OCI-M2 (cell line): ENCODE measurements around the gene TBC1D10A.

Experiments used
- DNase-seq: peaks from one replicate; lab custom pipeline; 2025; ENCODE audit not compliant: unreplicated experiment; lab: John Stamatoyannopoulos, UW

TBC1D10A gene

GRCh38 chr22:30301995-30302809, 24.5 kb downstream of the TBC1D10A start:
- DNase-seq: no peak

DNA sequence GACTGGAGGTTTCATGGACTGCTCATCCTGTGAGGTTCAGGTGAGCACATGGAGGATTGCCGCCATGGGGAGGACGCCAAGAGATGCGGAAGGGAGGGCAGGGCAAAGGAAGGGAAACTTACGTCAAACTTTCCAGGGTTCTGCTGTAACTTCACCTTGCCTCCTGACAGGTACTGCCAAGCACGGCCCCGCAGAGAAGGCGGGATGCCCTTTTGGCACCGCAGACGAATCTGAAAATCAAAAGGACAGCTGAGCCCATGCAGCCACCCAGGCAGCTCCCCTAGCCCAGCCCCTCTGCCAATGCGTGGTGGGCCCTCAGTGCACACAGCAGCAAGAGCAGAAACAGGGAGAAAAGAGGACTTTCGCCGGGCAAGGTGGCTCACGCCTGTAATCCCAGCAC, 27.4 kb downstream of the TBC1D10A start:
- DNase-seq: no peak

DNA sequence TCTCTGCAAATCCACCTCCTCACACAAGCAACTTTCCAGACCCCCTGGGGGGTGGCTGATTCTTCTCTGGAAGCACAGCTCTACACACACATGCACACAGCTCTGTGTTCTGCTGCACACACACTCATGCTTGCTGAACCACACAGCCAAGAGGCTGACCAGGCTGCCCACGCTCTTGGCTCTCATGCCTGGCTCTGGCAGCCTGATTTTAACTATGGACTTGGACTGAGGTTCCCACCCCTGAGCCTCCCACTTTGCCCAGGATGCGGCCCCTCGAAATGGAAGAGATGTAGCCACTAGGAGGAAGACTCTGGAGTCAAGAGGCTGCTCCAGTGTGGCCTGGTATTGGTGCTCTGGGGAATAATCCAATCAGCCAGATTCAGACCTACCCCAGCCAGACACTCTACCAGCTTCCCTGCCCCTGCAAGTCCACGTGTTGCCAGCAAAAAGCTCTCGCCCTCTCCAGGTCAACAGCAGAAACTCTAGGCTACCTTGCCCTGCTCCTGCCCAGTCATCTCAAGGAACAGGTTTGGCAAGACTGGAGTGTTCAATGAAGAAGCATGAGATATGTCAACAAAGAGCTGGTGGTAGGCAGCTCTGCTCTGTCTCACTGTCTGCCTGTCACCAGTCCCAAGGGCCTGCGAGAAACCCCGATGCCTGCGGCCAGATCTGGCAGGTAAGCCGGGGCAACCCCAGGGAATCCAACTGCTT, 28.6 kb downstream of the TBC1D10A start:
- DNase-seq: no peak

DNA sequence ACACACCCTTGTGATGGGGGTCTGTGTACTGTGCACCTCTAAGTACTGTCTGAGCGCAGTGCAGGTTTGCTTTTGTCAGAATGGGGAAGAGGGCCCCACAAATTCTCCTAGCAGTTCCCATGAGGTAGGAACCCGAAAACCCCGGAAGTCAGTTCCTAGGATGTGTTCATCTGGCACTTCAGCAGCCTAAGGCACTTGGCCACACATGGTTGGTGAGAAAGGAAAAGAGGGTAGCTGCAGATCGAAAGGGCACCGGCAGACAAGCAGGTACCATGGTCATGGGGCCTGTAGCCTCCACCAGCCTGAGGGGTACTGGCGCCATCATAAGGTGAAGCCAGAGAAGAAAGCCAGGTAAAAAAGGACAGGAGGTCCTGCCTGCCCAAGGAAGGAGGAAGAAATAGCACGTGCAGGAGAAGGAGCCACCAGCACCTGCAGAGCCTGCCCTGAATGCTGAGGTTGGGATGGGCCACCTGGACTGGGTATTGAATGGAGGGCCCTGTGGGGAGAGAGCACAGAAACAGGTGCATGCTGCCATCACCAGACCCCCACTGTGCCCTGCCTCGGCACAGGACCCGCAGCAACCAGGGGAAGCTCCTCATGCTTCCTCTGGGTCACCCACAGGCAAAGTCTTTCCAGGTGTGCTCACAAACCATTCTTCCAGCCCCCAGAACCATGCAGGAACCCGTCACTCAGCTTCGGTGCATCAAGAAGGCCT, 29.3 kb downstream of the TBC1D10A start:
- no peak for DNase-seq

DNA sequence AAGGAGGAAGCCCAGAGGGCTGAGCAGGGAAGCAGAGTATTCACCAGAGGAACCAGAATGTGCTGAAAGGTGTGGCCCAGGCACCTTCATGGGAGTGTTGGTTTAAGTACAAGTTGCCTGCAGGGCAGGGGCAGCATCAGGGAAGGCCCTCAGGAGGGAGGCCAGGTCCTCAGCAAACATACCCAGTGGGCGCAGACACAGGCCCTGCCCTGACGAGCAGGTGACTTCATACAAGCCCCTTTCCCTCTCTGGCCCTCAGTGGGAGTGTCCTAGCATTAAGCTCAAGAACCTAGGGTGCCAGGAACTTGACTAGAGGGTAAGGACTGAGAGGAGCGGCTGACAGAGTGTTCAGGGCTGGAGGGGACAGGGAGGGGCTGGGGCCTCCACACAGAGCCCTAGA, 29.9 kb downstream of the TBC1D10A start:
- no peak for DNase-seq

GRCh38 chr22:30296324-30296723, 30.4 kb downstream of the TBC1D10A start:
- no peak for DNase-seq

DNA sequence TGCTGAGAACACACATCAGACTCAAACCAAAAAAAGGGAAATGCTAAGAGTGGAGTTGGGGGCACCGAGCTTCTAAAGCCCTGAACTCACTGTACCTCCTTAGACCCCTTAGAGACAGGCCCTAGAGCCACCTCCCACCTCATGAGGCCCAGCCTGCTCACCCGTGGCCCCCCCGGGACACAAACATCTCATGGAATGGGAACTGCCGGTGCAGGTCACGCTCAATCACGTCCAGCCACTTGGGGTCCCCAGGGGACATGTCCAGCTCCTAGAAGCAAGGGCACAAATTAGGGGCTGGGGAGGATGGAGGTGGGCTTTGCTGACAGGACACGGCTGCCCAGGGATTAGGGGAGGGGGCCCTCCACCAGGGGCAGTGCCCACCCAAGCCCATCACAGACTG, 31.2 kb downstream of the TBC1D10A start:
- DNase-seq: no peak

- DNase-seq: no peak
These were observed 31.9 kb downstream of the TBC1D10A start for GRCh38 chr22:30294830-30295229.

- no peak for DNase-seq
These were observed 32.7 kb downstream of the TBC1D10A start for GRCh38 chr22:30294066-30294465.

GRCh38 chr22:30293026-30293425, 33.7 kb downstream of the TBC1D10A start:
- no peak for DNase-seq

GRCh38 chr22:30292069-30292970, 34.4 kb downstream of the TBC1D10A start:
- DNase-seq: no peak

GRCh38 chr22:30291058-30291892, 35.5 kb downstream of the TBC1D10A start:
- no peak for DNase-seq

DNA sequence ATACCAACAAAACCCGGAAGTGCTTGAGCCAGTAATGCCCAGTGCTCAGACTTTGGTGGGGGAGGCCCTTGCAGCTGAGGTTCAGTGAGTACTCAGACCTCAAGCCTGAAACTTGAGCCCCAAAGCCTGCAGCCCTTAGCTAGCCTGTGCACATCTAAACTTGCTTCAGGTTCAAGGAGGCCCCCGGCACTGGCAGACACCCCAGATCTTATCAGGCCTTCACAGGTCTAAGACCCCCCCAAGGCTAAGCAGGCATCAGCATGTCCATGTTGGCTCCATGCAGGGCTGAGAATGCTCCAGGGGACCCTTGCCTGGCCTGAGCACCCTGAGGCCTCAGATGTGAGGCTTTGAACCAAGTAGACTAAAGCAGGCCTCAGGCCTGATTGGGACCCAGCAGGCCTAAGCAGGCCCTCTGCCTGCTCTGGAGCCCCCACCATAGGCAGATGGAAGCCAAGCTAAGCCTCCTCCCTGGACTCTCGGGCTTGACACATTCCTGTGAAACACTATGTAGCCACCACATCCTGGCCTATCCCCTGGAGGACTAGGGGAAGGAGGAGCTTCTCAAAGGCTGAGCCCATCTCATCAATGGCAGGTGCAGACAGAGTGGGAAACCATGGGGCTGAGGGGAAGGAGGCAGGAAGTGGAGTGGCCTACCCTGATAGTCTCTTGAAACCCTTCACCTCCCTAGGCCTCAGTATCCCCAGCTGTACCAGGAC, 36.2 kb downstream of the TBC1D10A start:
- DNase-seq: no peak

GRCh38 chr22:30289980-30290313, 36.8 kb downstream of the TBC1D10A start:
- no peak for DNase-seq

DNA sequence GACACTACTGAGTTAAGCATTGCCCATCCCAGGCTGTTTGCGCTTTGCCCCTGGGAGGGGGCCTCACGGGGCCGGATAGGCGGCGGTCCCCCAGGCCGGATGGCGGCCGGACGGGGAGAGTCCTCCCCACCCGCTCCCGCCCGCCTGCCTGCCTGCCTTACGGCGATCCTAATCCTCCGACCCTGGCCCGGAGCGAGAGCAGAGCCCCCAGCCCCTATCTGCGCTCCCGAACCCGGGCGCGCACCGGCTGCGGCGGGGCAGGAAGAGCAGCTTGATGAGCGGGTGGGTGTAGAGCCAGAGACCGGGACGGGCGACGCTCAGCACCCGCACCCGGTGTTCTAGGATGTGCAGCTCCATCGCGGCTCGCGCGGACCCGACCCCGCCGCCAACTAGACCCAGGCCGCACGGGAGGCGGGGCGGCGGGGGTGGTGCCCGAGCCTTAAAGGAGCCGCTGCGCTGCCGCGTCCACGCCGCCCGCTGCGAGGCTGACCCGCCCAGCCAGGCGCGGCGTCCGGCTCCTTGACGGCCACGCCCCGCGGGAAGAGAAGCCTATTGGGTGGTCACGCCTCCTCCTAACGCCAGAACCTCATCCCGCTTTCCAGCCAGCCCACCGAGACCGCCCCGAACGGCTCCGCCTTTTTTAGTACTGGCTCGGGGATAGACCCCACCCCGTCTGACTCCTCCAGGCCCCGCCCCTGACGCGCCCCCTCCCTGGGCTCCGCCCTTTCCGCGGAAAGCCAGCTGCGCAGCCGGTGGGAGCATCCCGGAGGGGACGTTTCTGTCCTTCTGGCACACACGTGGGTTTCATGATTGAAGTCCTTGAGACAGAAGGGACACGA, 37.4 kb downstream of the TBC1D10A start, which contains the start of gene CASTOR1:
Gene CASTOR1, minus strand, starts transcription at position 365 of the 839 bp plus-strand sequence. Its CDS starts 8 bp downstream, at position 357.
- peak; percentile 68 for DNase-seq

DNA sequence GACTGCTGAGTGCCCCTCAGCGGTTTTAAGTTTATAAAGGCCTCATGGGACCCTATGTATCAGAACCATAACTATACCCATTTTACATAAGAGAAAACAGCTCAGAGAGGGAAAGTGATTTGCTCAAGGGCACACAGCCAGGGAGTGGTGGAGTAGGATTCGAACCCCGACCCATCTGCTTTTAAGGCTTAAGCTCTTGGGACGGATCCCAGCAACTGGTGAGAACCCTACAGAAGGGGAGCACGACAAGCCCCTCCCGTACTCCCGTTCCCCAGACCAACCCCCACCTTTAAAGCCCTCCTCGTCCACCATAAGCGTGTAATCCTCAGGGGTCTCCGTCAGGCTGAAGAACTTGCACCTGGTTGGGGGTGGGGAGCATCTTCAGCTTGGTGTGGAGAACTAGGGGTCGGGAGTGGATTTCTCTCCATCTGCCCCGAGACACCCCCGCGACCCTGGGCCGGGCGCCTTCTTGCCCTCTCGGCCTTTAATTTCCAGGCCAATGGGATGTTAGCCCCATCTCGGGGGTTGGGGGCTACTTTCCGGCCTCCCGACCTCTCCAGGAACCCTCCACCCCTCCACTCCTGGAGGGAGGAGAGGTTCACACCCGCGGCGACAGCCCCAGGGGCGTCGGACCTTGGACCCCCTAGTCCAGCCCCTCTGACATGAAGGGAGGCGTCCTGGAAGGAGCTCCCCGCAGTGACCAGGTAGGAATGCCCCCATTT, 38.2 kb downstream of the TBC1D10A start:
- DNase-seq: no peak

DNA sequence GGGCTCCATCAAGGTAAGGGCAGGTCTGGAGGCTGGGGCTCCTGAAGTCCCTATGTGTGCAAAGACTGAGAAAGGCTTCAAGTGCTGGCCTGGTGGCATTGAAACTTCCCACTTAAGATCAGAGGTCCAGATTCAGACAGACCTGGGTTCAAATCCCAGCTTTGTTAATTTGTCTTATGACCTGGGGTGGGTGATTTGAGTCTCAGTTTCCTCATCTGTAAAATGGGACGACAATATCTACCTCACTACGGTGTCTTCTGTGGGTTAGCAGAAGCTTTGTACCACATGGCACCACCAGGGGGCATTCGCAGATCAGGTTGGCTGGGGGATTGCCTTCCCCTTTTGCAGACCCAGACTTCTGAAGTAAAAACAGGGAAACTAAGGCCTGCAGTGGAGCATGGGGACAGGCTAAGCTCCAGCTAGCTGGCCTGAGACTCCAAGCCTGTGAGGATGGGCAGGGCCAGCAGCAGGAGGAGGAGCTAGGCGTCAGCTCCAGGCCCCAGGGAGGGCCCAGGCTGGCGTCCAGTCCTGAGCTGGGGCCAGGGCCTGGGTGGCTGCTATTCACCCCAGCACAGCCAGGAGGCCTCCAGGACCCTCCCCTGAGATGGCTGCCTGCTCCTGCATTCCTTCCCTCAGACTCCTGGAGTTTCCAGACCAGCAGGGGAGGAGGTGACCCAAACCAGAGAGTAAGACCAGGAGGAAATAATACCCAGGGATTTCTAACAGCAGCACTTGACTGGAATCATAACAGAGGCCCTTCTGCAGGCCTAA, 38.9 kb downstream of the TBC1D10A start:
- DNase-seq: no peak
